ENCODE results near the gene BDP1.
A peak's percentile ranks its signal among the peaks of the same experiment; 100 is the strongest.
"Not testable (repeated sequence)": the region's sequence is repeated elsewhere in the genome, so short reads cannot be mapped to it uniquely, and the experiment has no call there.

The BDP1 gene

GRCh38 chr5:71455427-71456361 is at the start of gene BDP1:
BDP1 (plus strand) TSS chr5:71455651; CDS start chr5:71455878, 227 bp downstream.
- DNase-seq: peak; percentile 95

GRCh38 chr5:71410088-71410487 is 45.4 kb upstream of the BDP1 start:
- DNase-seq: not testable (repeated sequence)

GRCh38 chr5:71415626-71416025 is 39.8 kb upstream of the BDP1 start:
- DNase-seq: not testable (repeated sequence)

GRCh38 chr5:71418026-71418425 is 37.4 kb upstream of the BDP1 start:
- DNase-seq: not testable (repeated sequence)

- DNase-seq: not testable (repeated sequence)
Observed at GRCh38 chr5:71421278-71421677, 34.2 kb upstream of the BDP1 start.

GRCh38 chr5:71423896-71424295 is 31.6 kb upstream of the BDP1 start:
- DNase-seq: not testable (repeated sequence)

GRCh38 chr5:71426686-71427474 is 28.6 kb upstream of the BDP1 start:
- not testable (repeated sequence) for DNase-seq

- not testable (repeated sequence) for DNase-seq
Observed at GRCh38 chr5:71432410-71432809, 23.0 kb upstream of the BDP1 start.

- not testable (repeated sequence) for DNase-seq
Observed at GRCh38 chr5:71434825-71435224, 20.6 kb upstream of the BDP1 start.

GRCh38 chr5:71441564-71441963 is 13.9 kb upstream of the BDP1 start:
- DNase-seq: not testable (repeated sequence)

- DNase-seq: not testable (repeated sequence)
Observed at GRCh38 chr5:71443891-71444290, 11.6 kb upstream of the BDP1 start.

- DNase-seq: not testable (repeated sequence)
Observed at GRCh38 chr5:71445015-71445414, 10.4 kb upstream of the BDP1 start.

GRCh38 chr5:71445523-71446152 is 9.8 kb upstream of the BDP1 start:
- DNase-seq: not testable (repeated sequence)

- DNase-seq: not testable (repeated sequence)
Observed at GRCh38 chr5:71446540-71447216, 8.8 kb upstream of the BDP1 start.

GRCh38 chr5:71447218-71447808 is 8.1 kb upstream of the BDP1 start:
- peak; percentile 56 for DNase-seq

- DNase-seq: no peak
Observed at GRCh38 chr5:71452876-71453275, 2.6 kb upstream of the BDP1 start.

- no peak for DNase-seq
Observed at GRCh38 chr5:71454913-71455312, 538 bp upstream of the BDP1 start.

- no peak for DNase-seq
Observed at GRCh38 chr5:71456362-71456743, 902 bp downstream of the BDP1 start.

- no peak for DNase-seq
Observed at GRCh38 chr5:71457106-71457505, 1.7 kb downstream of the BDP1 start.

GRCh38 chr5:71460693-71461092 is 5.2 kb downstream of the BDP1 start:
- DNase-seq: no peak

- DNase-seq: no peak
Observed at GRCh38 chr5:71461360-71461759, 5.9 kb downstream of the BDP1 start.

- no peak for DNase-seq
Observed at GRCh38 chr5:71471193-71471592, 15.7 kb downstream of the BDP1 start.
